Airway epithelial cell (primary cell): Measurements from ENCODE around the gene RAD51AP1. TPM values are rescaled to one million over a fixed set of nuclear protein-coding genes. Genes with fewer than 3 reads are reported as not detected.

Source experiments
- total RNA-seq: library from RNA; depleted of rRNA; stranded (reverse); fragments of >200 nt; gene quantifications from 2 replicates; pipeline ENCODE4 v1.2.3, GENCODE V29; 2015

The RAD51AP1 gene
- 16.6 and 19.5 TPM in 2 replicates for total RNA-seq

GRCh38 chr12:4538207-4539160, at the start of gene RAD51AP1:
RAD51AP1 (plus strand) TSS chr12:4538890; CDS start chr12:4538940, 50 bp downstream.

GRCh38 chr12:4562034-4562657, 23.5 kb downstream of the RAD51AP1 start, which contains the start of gene DYRK4:
DYRK4 (plus strand) TSS chr12:4562208; CDS start chr12:4562246, 38 bp downstream.

Other genes starting within 250 kb of the RAD51AP1 start
- 13.5 and 15.8 TPM in 2 replicates for gene TIGAR, start 217.7 kb upstream of the RAD51AP1 start, total RNA-seq
- gene FGF23, start 159.2 kb upstream of the RAD51AP1 start, total RNA-seq, result not detected in 2 replicates
- not detected in 2 replicates for gene FGF6, start 93.1 kb upstream of the RAD51AP1 start, total RNA-seq
- gene DYRK4, start 23.3 kb downstream of the RAD51AP1 start, total RNA-seq, result 54.7 and 54.9 TPM in 2 replicates
- gene AKAP3, start 110.2 kb downstream of the RAD51AP1 start, total RNA-seq, result 0.07 TPM in 1 of 2 replicates, not detected in the other
- 69.8 and 87.9 TPM in 2 replicates for gene NDUFA9, start 110.2 kb downstream of the RAD51AP1 start, total RNA-seq
- not detected in 2 replicates for gene GALNT8, start 181.5 kb downstream of the RAD51AP1 start, total RNA-seq